Mucosa of gallbladder (tissue), 1 donor: Measurements from ENCODE around the gene SIRT1. TPM values are rescaled to one million over a fixed set of nuclear protein-coding genes. Genes with fewer than 3 reads are reported as not detected.
"Not testable (repeated sequence)": the region's sequence is repeated elsewhere in the genome, so short reads cannot be mapped to it uniquely, and the experiment has no call there.

Experiments
- DNase-seq: peaks from one replicate; pipeline ENCODE4 v3.0.0-alpha.2; 2020; ENCODE audit warnings: low spot score
- total RNA-seq: library from RNA; stranded (reverse); gene quantifications from one replicate; pipeline ENCODE4 v1.2.1, GENCODE V29; 2021
- donor health status: DM: no; HTN: no; CAD: no.

SIRT1 gene
- total RNA-seq, 1 donor from 2014 or later, result 19.5 TPM

GRCh38 chr10:67965456-67965855 is 81.0 kb downstream of the SIRT1 start:
- no peak for DNase-seq

- not testable (repeated sequence) for DNase-seq
Measured at GRCh38 chr10:67966035-67966434, 81.6 kb downstream of the SIRT1 start.

Other genes starting within 250 kb of the SIRT1 start
- 3.7 TPM for gene CTNNA3, start 188.5 kb upstream of the SIRT1 start, total RNA-seq
- gene DNAJC12, start 46.5 kb upstream of the SIRT1 start, total RNA-seq, result 11.7 TPM
- 40.7 TPM for gene HERC4, start 190.6 kb downstream of the SIRT1 start, total RNA-seq
- gene MYPN, start 224.8 kb downstream of the SIRT1 start, total RNA-seq, result not detected